HepG2 (cell line): Measurements from ENCODE around the gene BCAS3. TPM values are rescaled to one million over a fixed set of nuclear protein-coding genes. Genes with fewer than 3 reads are reported as not detected.

Experiments used
- HIVEP1 ChIP-seq: sonication (generic); formaldehyde crosslinking; IDR thresholded peaks from 2 replicates; pipeline ENCODE4 v1.4.0; 2020; ENCODE audit warnings: mild to moderate bottlenecking, missing genetic modification reagents
- KLF16 ChIP-seq, 2 experiments: sonication (generic) in 1 of 2; formaldehyde crosslinking in 1 of 2; IDR thresholded peaks; 2 replicates each; pipeline versions ENCODE4 v1.6.1 to v1.8.0; 2016 to 2023; ENCODE audit warnings: missing genetic modification reagents in 2 of 2, missing compliant biosample characterization in 1 of 2
- NFIB ChIP-seq: sonication (generic); formaldehyde crosslinking; IDR thresholded peaks from 2 replicates; pipeline ENCODE4 v1.9.0; 2021; ENCODE audit warnings: missing genetic modification reagents, mild to moderate bottlenecking, borderline replicate concordance
- PAWR ChIP-seq: sonication (generic); formaldehyde crosslinking; IDR thresholded peaks from 2 replicates; pipeline ENCODE4 v1.4.0; 2020; ENCODE audit warnings: missing genetic modification reagents, mild to moderate bottlenecking, borderline replicate concordance
- ZBTB3 ChIP-seq: sonication (generic); formaldehyde crosslinking; IDR thresholded peaks from 2 replicates; pipeline ENCODE4 v1.4.0; 2020; ENCODE audit warnings: low read depth, mild to moderate bottlenecking, moderate library complexity, missing genetic modification reagents, borderline replicate concordance
- ZNF224 ChIP-seq: sonication (generic); formaldehyde crosslinking; IDR thresholded peaks from 2 replicates; pipeline ENCODE4 v1.5.0; 2020; ENCODE audit warnings: mild to moderate bottlenecking, missing genetic modification reagents
- ZNF225 ChIP-seq: sonication (generic); formaldehyde crosslinking; IDR thresholded peaks from 2 replicates; pipeline ENCODE4 v1.4.0; 2020; ENCODE audit warnings: mild to moderate bottlenecking, missing genetic modification reagents
- ZNF446 ChIP-seq: sonication (generic); formaldehyde crosslinking; IDR thresholded peaks from 2 replicates; pipeline ENCODE4 v1.5.0; 2020; ENCODE audit warnings: mild to moderate bottlenecking, missing genetic modification reagents
- ZNF710 ChIP-seq: sonication (generic); formaldehyde crosslinking; IDR thresholded peaks from 2 replicates; pipeline ENCODE4 v1.5.0; 2020; ENCODE audit warnings: mild to moderate bottlenecking, missing genetic modification reagents, borderline replicate concordance
- ZNF766 ChIP-seq: sonication (generic); formaldehyde crosslinking; IDR thresholded peaks from 2 replicates; pipeline ENCODE4 v1.5.0; 2020; ENCODE audit warnings: missing genetic modification reagents, borderline replicate concordance
- ZNF816 ChIP-seq: sonication (generic); formaldehyde crosslinking; IDR thresholded peaks from 2 replicates; pipeline ENCODE4 v1.8.0; 2022; ENCODE audit warnings: missing genetic modification reagents, mild to moderate bottlenecking, borderline replicate concordance
- polyA plus RNA-seq, 8 experiments: library from polyadenylated mRNA; depleted of rRNA in 3 of 8; stranded (reverse) in 7 of 8; unstranded in 1 of 8; fragments of >200 nt; fragmentation: Illumina TruSeq in 4 of 8; extraction: Trizol in 4 of 8; gene quantifications; 2 replicates each; pipeline versions ENCODE4 v1.2.1 to v1.2.3, GENCODE V29; 2011 to 2016; ENCODE audit warnings: low read depth in 4 of 8, missing spikeins in 1 of 8, mixed read lengths in 1 of 8; ENCODE audit not compliant: insufficient read depth in 1 of 8
- total RNA-seq, 5 experiments: library from RNA; depleted of rRNA; stranded (reverse); fragments of >200 nt; fragmentation: Illumina TruSeq; extraction: Trizol; gene quantifications; 2 replicates each; pipeline ENCODE4 v1.2.3, GENCODE V29; 2016; ENCODE audit warnings: low read depth in 1 of 5
- TF ChIP-seq, protein P1 (sequence below): sonication (generic); formaldehyde crosslinking; conservative IDR thresholded peaks from 2 replicates; pipeline ENCODE4 v1.8.1; 2023; ENCODE audit warnings: missing genetic modification reagents
- TF ChIP-seq, protein P2 (sequence below): sonication (generic); formaldehyde crosslinking; IDR thresholded peaks from 2 replicates; pipeline ENCODE4 v1.8.1; 2023; ENCODE audit warnings: mild to moderate bottlenecking, inconsistent platforms, moderate library complexity, missing genetic modification reagents, borderline replicate concordance
- TF ChIP-seq, protein P3 (sequence below): IDR thresholded peaks from 2 replicates; pipeline ENCODE4 v1.6.1; 2012; ENCODE audit warnings: inconsistent platforms
- TF ChIP-seq, protein P4 (sequence below): sonication (generic); formaldehyde crosslinking; IDR thresholded peaks from 2 replicates; pipeline ENCODE4 v1.4.0; 2020; ENCODE audit warnings: mild to moderate bottlenecking, missing genetic modification reagents
- TF ChIP-seq, protein P5 (sequence below): sonication (generic); formaldehyde crosslinking; IDR thresholded peaks from 2 replicates; pipeline ENCODE4; 2020; ENCODE audit warnings: missing genetic modification reagents, mild to moderate bottlenecking, borderline replicate concordance

Gene BCAS3
- total and polyA plus RNA-seq, 2 of the 13 experiments (the other 11 are each of a cell fraction or from before 2014, with no cell fraction given): 10.7 to 11.2 TPM

DNA sequence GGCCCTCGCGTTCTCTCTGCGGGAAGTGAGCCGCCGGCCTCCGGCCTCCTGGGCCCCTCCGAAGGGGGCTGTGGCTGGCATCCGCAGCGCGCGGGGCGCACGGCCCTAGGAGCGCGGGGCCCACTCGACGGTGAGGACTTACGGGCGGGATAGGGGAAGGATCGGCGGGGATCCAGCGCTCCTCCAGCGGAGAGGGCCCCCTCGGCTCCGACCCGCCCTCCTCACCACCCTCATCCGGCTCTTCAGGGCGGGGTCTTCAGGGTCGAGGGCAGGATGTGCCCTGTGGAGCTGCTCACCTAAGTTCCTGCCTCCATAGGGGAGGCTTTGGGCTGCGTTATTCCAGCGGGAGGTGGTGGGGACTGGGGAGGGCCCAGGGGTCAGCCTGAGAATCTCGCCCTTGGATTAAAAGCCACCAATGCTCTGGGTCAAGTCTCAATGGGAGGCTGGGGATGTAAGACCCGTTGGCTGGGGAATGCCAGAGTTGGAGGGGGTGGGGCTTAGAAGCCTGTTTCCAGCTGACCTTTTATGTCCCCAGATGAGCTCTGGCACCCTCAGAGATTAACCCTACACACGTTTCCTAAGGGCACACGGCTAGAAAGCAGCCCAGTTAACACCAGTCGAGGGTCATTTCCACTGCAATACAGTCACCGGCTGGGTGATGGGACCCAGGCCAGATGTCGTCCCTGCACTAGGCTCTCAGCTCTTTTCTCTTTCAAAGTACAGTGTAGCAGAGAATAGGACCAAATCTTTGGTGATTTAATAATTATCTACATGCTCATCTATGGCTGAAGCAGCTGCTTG, 735.4 kb downstream of the BCAS3 start (continued):
- TF ChIP-seq KLF16 (CRISPR knock-in tag; IDR thresholded peaks at IDR 0.05): 0 out of 4 replicates have a peak, but pooled peaks of 1 of the 2 experiments have one; percentile 38
- TF ChIP-seq PAWR (CRISPR knock-in tag): 0 out of 2 replicates have a peak, but pooled peaks have one; percentile 14
- TF ChIP-seq, protein P1, sequence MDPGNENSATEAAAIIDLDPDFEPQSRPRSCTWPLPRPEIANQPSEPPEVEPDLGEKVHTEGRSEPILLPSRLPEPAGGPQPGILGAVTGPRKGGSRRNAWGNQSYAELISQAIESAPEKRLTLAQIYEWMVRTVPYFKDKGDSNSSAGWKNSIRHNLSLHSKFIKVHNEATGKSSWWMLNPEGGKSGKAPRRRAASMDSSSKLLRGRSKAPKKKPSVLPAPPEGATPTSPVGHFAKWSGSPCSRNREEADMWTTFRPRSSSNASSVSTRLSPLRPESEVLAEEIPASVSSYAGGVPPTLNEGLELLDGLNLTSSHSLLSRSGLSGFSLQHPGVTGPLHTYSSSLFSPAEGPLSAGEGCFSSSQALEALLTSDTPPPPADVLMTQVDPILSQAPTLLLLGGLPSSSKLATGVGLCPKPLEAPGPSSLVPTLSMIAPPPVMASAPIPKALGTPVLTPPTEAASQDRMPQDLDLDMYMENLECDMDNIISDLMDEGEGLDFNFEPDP: no peak
- 0 out of 2 replicates have a peak, but pooled peaks have one; percentile 58 for TF ChIP-seq NFIB (CRISPR knock-in tag)
- TF ChIP-seq ZBTB3: no peak
- TF ChIP-seq ZNF766 (CRISPR knock-in tag): no peak
- TF ChIP-seq, protein P2, sequence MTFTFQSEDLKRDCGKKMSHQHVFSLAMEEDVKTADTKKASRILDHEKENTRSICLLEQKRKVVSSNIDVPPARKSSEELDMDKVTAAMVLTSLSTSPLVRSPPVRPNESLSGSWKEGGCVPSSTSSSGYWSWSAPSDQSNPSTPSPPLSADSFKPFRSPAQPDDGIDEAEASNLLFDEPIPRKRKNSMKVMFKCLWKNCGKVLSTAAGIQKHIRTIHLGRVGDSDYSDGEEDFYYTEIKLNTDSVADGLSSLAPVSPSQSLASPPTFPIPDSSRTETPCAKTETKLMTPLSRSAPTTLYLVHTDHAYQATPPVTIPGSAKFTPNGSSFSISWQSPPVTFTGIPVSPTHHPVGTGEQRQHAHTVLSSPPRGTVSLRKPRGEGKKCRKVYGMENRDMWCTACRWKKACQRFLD: no peak
- TF ChIP-seq ZNF446 (CRISPR knock-in tag): 0 out of 2 replicates have a peak, but pooled peaks have one; percentile 66
- peak; percentile 74; the same call in 1 of the 2 replicates for TF ChIP-seq ZNF816 (CRISPR knock-in tag)
- TF ChIP-seq ZNF224 (CRISPR knock-in tag): peak; percentile 11; the same call in 1 of the 2 replicates
- 0 out of 2 replicates have a peak, but pooled peaks have one; percentile 28 for TF ChIP-seq ZNF710 (CRISPR knock-in tag)
- TF ChIP-seq HIVEP1 (CRISPR knock-in tag): 0 out of 2 replicates have a peak, but pooled peaks have one; percentile 15
- TF ChIP-seq, protein P3, sequence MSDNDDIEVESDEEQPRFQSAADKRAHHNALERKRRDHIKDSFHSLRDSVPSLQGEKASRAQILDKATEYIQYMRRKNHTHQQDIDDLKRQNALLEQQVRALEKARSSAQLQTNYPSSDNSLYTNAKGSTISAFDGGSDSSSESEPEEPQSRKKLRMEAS: peak; percentile 17; the same call in 1 of the 2 replicates
- TF ChIP-seq ZNF225: 0 out of 2 replicates have a peak, but pooled peaks have one; percentile 32
- TF ChIP-seq, protein P4, sequence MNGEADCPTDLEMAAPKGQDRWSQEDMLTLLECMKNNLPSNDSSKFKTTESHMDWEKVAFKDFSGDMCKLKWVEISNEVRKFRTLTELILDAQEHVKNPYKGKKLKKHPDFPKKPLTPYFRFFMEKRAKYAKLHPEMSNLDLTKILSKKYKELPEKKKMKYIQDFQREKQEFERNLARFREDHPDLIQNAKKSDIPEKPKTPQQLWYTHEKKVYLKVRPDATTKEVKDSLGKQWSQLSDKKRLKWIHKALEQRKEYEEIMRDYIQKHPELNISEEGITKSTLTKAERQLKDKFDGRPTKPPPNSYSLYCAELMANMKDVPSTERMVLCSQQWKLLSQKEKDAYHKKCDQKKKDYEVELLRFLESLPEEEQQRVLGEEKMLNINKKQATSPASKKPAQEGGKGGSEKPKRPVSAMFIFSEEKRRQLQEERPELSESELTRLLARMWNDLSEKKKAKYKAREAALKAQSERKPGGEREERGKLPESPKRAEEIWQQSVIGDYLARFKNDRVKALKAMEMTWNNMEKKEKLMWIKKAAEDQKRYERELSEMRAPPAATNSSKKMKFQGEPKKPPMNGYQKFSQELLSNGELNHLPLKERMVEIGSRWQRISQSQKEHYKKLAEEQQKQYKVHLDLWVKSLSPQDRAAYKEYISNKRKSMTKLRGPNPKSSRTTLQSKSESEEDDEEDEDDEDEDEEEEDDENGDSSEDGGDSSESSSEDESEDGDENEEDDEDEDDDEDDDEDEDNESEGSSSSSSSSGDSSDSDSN (CRISPR knock-in tag): peak; percentile 99
- TF ChIP-seq, protein P5, sequence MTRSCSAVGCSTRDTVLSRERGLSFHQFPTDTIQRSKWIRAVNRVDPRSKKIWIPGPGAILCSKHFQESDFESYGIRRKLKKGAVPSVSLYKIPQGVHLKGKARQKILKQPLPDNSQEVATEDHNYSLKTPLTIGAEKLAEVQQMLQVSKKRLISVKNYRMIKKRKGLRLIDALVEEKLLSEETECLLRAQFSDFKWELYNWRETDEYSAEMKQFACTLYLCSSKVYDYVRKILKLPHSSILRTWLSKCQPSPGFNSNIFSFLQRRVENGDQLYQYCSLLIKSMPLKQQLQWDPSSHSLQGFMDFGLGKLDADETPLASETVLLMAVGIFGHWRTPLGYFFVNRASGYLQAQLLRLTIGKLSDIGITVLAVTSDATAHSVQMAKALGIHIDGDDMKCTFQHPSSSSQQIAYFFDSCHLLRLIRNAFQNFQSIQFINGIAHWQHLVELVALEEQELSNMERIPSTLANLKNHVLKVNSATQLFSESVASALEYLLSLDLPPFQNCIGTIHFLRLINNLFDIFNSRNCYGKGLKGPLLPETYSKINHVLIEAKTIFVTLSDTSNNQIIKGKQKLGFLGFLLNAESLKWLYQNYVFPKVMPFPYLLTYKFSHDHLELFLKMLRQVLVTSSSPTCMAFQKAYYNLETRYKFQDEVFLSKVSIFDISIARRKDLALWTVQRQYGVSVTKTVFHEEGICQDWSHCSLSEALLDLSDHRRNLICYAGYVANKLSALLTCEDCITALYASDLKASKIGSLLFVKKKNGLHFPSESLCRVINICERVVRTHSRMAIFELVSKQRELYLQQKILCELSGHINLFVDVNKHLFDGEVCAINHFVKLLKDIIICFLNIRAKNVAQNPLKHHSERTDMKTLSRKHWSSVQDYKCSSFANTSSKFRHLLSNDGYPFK (CRISPR knock-in tag): 0 out of 2 replicates have a peak, but pooled peaks have one; percentile 77
